Chondrocyte (in vitro differentiated cells): ENCODE data around the gene ECHDC1. TPM values are rescaled to one million over a fixed set of nuclear protein-coding genes. Genes with fewer than 3 reads are reported as not detected.

Source experiments
- DNase-seq: peaks from one replicate; pipeline ENCODE4 v3.0.0; 2021; ENCODE audit warnings: mixed read lengths, low spot score
- H3K27ac Mint-ChIP-seq: one replicate; pipeline ENCODE4 v1.8.0; 2021; ENCODE audit warnings: mild to moderate bottlenecking, moderate library complexity, mixed read lengths; ENCODE audit not compliant: unreplicated experiment
- H3K27me3 Mint-ChIP-seq: 2 replicates; pipeline ENCODE4 v1.8.0; 2021; ENCODE audit warnings: low read depth, mixed read lengths
- H3K36me3 Mint-ChIP-seq: 2 replicates; pipeline ENCODE4 v1.8.0; 2021; ENCODE audit warnings: low read depth, mixed read lengths
- H3K4me1 Mint-ChIP-seq: 2 replicates; pipeline ENCODE4 v1.8.0; 2021; ENCODE audit warnings: low read depth, mild to moderate bottlenecking, mixed read lengths
- H3K4me3 Mint-ChIP-seq: one replicate; pipeline ENCODE4 v1.8.0; 2021; ENCODE audit warnings: mild to moderate bottlenecking, moderate library complexity, mixed read lengths; ENCODE audit not compliant: unreplicated experiment
- H3K9me3 Mint-ChIP-seq: 2 replicates; pipeline ENCODE4 v1.8.0; 2021; ENCODE audit warnings: low read depth, mixed read lengths
- total RNA-seq: library from RNA; stranded (reverse); gene quantifications from 3 replicates; pipeline ENCODE4 v1.2.1, GENCODE V29; 2021
- TF ChIP-seq, protein P1 (sequence below): fragments of 200-600 bp; sonication (generic); IDR thresholded peaks from 2 replicates; pipeline ENCODE4 v1.5.0; 2021; ENCODE audit warnings: antibody characterized with exemption, mild to moderate bottlenecking, moderate library complexity

ECHDC1 gene
- total RNA-seq, 1 donor from 2014 or later: 40.4 TPM

GRCh38 chr6:127302728-127303660 is 40.4 kb downstream of the ECHDC1 start:
- Mint-ChIP-seq H3K4me1 (peaks cover 24% of the 10 kb centered on the region), H3K9me3 (peaks cover 10% of the 10 kb centered on the region), H3K36me3 (peaks cover 18% of the 10 kb centered on the region), H3K27me3 (no peaks in the 10 kb centered on the region), H3K4me3 (no peak overlapping the region), H3K27ac (no peak overlapping the region)
- TF ChIP-seq, protein P1, sequence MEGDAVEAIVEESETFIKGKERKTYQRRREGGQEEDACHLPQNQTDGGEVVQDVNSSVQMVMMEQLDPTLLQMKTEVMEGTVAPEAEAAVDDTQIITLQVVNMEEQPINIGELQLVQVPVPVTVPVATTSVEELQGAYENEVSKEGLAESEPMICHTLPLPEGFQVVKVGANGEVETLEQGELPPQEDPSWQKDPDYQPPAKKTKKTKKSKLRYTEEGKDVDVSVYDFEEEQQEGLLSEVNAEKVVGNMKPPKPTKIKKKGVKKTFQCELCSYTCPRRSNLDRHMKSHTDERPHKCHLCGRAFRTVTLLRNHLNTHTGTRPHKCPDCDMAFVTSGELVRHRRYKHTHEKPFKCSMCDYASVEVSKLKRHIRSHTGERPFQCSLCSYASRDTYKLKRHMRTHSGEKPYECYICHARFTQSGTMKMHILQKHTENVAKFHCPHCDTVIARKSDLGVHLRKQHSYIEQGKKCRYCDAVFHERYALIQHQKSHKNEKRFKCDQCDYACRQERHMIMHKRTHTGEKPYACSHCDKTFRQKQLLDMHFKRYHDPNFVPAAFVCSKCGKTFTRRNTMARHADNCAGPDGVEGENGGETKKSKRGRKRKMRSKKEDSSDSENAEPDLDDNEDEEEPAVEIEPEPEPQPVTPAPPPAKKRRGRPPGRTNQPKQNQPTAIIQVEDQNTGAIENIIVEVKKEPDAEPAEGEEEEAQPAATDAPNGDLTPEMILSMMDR: peak; percentile 93
- DNase-seq: no peak

- no peaks in the 10 kb centered on the region for H3K27me3 Mint-ChIP-seq
- peak overlapping the region; percentile 58 for H3K27ac Mint-ChIP-seq
- TF ChIP-seq, protein P1: no peak
- peaks cover 5% of the 10 kb centered on the region for H3K9me3 Mint-ChIP-seq
- H3K36me3 Mint-ChIP-seq: peaks cover 7% of the 10 kb centered on the region
- peaks cover 24% of the 10 kb centered on the region for H3K4me1 Mint-ChIP-seq
- DNase-seq: no peak
- H3K4me3 Mint-ChIP-seq: no peak overlapping the region
Measured at GRCh38 chr6:127301199-127301700, 42.2 kb downstream of the ECHDC1 start.

GRCh38 chr6:127300411-127300810 is 43.0 kb downstream of the ECHDC1 start:
- H3K4me1 Mint-ChIP-seq: peaks cover 24% of the 10 kb centered on the region
- no peak for DNase-seq
- peak overlapping the region; percentile 79 for H3K27ac Mint-ChIP-seq
- no peaks in the 10 kb centered on the region for H3K9me3 Mint-ChIP-seq
- H3K4me3 Mint-ChIP-seq: no peak overlapping the region
- no peaks in the 10 kb centered on the region for H3K27me3 Mint-ChIP-seq
- TF ChIP-seq, protein P1: peak; percentile 25
- H3K36me3 Mint-ChIP-seq: peaks cover 6% of the 10 kb centered on the region

DNA sequence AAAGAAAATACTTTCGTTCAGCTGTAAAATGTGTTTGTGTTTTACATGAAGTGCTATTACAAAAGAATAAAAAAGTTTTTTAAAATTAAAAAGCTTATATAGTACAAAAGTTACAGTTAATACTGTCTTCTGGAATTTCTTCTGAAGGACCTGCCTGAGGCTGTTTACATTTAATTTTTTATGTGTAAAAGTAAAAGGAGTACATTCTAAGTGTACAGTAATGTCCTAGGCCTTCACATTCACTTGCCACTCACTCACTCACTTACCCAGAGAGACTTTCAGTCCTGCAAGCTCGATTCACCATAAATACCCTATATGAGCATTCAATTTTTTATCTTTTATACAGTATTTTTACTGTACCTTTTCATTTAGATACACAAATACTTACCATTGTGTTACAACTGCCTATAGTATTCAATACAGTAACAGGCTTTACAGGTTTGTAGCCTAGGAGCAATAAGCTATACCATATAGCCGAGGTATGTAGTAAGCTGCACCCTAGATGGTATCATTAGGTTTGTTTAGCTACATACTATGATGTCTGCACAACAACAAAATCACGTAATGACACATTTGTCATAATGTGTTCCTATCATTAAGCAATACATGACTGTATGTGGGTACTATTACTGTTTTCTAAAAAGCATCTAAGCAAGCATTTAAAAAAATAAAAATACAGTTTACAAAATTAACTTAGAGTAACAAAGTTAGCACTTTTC is 43.7 kb downstream of the ECHDC1 start:
- Mint-ChIP-seq H3K4me3 (no peak overlapping the region), H3K27ac (peak overlapping the region; percentile 79), H3K9me3 (no peaks in the 10 kb centered on the region), H3K4me1 (peaks cover 24% of the 10 kb centered on the region), H3K27me3 (no peaks in the 10 kb centered on the region), H3K36me3 (peaks cover under 1% of the 10 kb centered on the region)
- TF ChIP-seq, protein P1: no peak
- DNase-seq: no peak

DNA sequence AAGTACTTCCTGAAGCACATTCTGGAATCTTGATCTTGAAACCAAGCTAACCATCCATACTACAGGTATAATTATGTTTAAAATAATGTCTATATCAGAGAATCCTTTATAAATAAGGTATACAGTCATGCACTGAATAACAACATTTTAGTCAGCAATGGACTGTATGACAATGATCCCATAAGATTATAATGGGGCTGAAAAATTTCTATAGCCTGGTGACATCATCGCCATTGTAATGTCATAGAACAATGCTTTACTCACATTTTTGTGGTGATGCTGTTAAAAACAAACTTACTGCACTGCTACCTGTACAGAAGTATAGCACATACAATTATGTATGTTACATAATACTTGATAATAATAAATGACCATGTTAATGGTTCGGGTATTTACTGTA is 44.9 kb downstream of the ECHDC1 start:
- no peaks in the 10 kb centered on the region for H3K27me3 Mint-ChIP-seq
- no peaks in the 10 kb centered on the region for H3K9me3 Mint-ChIP-seq
- DNase-seq: no peak

More for the DNA sequence above, 44.9 kb downstream of the ECHDC1 start:
- Mint-ChIP-seq H3K36me3 (no peaks in the 10 kb centered on the region), H3K4me1 (peaks cover 24% of the 10 kb centered on the region), H3K27ac (no peak overlapping the region), H3K4me3 (no peak overlapping the region)
- TF ChIP-seq, protein P1: no peak
